OCI-M1 (cell line): Measurements from ENCODE around the gene TYRP1.

Experiments
- DNase-seq: peaks from one replicate; lab custom pipeline; 2025; lab: John Stamatoyannopoulos, UW

Gene TYRP1

DNA sequence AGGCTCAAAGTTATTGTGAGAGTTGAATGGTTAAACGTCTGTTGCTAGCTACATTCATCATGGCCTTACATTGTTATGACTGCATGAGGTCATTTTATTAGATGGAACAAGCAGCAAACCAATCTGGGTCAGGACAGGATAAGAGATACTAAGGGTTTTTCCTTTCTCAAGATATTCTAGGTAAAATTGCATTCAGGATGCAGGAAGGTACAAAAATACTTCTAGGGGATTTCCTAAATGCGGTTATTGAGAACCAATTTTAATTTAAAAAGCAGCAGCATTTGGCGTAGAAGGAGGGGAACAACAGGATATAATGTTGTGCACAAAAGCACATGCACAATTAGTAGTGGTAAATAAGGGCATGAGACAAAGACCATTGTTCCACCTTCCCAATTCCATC is 42.5 kb downstream of the TYRP1 start:
- no peak for DNase-seq

- DNase-seq, result no peak
Measured at GRCh38 chr9:12737871-12738270, 44.7 kb downstream of the TYRP1 start.

GRCh38 chr9:12739014-12739652 is 45.9 kb downstream of the TYRP1 start:
- DNase-seq, result no peak

- no peak for DNase-seq
Measured at GRCh38 chr9:12740845-12741244, 47.7 kb downstream of the TYRP1 start.

DNA sequence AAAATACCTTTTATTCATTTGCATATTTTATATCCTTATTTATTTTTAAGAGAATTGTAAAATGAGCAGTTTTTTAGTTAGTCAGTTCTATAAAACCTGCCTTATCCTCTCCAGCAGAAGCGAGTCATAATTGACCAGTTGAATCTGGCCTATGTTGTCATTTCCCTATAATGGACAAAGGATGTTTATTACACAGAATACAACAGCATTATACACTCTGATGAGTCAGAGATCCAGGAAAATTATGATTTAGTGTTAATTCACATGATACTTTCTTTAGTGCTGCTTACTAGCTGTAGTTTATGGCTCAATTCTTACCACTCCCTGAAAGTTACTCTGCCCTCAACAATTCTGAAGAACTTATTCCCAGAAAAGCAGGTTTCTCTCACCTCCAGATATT is 54.8 kb downstream of the TYRP1 start:
- DNase-seq, result no peak

DNA sequence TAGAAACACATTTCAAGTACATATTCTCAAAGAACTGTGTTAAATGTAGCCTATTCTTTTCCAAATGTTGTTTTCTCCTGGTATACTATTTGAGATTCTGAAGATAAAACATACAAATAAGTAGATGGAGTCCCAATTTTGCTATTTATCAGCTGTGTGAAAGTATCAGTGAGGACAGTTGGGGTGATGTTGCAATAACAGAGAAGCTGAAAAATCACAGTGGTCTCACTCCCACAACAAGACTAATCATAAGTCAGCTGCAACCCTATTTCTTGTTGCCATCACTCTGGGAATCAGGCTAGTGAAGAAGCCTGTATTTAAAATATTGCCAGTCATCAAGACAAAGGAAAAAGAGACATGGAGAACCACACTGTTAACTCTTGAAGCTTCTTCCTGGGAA is 55.8 kb downstream of the TYRP1 start:
- DNase-seq, result no peak

GRCh38 chr9:12753931-12754330 is 60.7 kb downstream of the TYRP1 start:
- no peak for DNase-seq

- peak; percentile 83 for DNase-seq
Measured at GRCh38 chr9:12759761-12760160, 66.6 kb downstream of the TYRP1 start.
